ENCODE measurements around the gene ALG8.

Gene ALG8

GRCh38 chr11:78170874-78171549, 31.6 kb upstream of the ALG8 start:
- Histone ChIP-seq H3K27me3 (no peaks in the 10 kb centered on the region), H3K4me3 (no peak overlapping the region), H3K36me3 (peaks cover 15 to 31% (median 20%) of the 10 kb centered on the region in 3 donors), H3K9me3 (no peaks in the 10 kb centered on the region), H3K4me1 (peaks cover 0 to 75% (median 42%) of the 10 kb centered on the region in 4 donors), H3K27ac (peak overlapping the region; percentile 82 to 94)
- no peak for DNase-seq
- intact Hi-C loops (cut with DNase I; ENCODE audit: low total_unique reads): no loop called here
- TF ChIP-seq, protein P1, sequence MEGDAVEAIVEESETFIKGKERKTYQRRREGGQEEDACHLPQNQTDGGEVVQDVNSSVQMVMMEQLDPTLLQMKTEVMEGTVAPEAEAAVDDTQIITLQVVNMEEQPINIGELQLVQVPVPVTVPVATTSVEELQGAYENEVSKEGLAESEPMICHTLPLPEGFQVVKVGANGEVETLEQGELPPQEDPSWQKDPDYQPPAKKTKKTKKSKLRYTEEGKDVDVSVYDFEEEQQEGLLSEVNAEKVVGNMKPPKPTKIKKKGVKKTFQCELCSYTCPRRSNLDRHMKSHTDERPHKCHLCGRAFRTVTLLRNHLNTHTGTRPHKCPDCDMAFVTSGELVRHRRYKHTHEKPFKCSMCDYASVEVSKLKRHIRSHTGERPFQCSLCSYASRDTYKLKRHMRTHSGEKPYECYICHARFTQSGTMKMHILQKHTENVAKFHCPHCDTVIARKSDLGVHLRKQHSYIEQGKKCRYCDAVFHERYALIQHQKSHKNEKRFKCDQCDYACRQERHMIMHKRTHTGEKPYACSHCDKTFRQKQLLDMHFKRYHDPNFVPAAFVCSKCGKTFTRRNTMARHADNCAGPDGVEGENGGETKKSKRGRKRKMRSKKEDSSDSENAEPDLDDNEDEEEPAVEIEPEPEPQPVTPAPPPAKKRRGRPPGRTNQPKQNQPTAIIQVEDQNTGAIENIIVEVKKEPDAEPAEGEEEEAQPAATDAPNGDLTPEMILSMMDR (IDR thresholded peaks at IDR 0.05): no peak

- DNase-seq: no peak
- no peaks in the 10 kb centered on the region for H3K27me3 ChIP-seq
- no peak overlapping the region for H3K4me3 ChIP-seq
- H3K36me3 ChIP-seq: peaks cover 15 to 30% (median 20%) of the 10 kb centered on the region in 3 donors
- H3K27ac ChIP-seq: peak overlapping the region; percentile 82 to 94
- TF ChIP-seq, protein P1 (IDR thresholded peaks at IDR 0.05): no peak
- H3K9me3 ChIP-seq: no peaks in the 10 kb centered on the region
- peaks cover 0 to 75% (median 42%) of the 10 kb centered on the region in 4 donors for H3K4me1 ChIP-seq
- intact Hi-C loops (cut with DNase I; ENCODE audit: low total_unique reads): no loop called here
These were observed 31.0 kb upstream of the ALG8 start for GRCh38 chr11:78170413-78170812.

DNA sequence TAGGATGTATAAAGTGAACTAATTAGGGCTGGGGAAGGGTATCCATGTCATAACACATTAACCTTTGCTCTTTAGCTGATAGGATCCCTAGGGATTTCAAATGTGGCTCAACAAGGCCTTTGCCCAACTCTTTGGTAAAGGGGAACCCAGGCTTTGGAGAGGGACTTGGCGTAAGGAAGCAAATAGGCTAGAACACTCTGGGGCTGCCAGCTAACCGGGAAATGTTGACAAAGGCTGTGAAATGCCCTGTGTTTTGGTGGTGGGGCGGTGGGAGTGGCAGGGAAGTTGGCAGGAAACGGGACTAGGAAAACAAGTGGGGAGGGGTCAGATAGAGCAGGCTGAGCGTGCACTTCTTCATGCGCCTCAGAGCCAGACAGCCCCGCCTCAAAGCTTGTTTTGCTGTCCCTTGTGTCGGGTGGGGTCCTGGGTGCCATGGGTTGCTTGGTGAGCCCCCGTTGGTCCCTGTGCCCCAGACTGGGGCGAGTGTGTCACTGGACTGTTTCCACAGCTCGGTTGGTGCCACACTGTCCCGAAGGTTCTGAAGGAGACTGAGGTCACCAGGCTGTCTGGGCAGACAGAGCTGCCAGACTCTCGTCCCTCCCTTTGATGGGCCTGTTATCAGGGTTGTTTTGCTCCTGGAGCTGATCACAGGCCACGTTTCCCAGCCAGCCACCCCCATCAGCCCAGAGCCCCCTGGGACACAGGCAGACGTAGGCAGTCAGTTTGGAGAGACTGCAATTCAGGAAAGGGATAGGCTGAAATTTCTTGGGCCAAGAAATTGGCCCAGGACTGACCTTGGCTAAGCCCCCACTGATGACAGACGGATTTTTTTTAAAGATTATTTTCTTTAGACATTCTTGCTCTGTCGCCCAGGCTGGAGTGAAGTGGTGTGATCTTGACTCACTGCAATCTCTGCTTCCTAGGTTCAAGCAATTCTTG, 29.4 kb upstream of the ALG8 start:
- intact Hi-C loops (cut with DNase I; ENCODE audit: low total_unique reads): loop anchor here (2.0 kb wide), 1 partner anchor 20 kb away; the partner anchor contains the start of genes KCTD21 and USP35
- Histone ChIP-seq H3K27ac (peak overlapping the region; percentile 82 to 94), H3K4me3 (no peak overlapping the region), H3K4me1 (peaks cover 0 to 78% (median 45%) of the 10 kb centered on the region in 4 donors), H3K9me3 (no peaks in the 10 kb centered on the region), H3K36me3 (peaks cover 11 to 22% (median 13%) of the 10 kb centered on the region in 3 donors), H3K27me3 (no peaks in the 10 kb centered on the region)
- TF ChIP-seq, protein P1 (IDR thresholded peaks at IDR 0.05): no peak
- peak; percentile 97 to 99 for DNase-seq

DNA sequence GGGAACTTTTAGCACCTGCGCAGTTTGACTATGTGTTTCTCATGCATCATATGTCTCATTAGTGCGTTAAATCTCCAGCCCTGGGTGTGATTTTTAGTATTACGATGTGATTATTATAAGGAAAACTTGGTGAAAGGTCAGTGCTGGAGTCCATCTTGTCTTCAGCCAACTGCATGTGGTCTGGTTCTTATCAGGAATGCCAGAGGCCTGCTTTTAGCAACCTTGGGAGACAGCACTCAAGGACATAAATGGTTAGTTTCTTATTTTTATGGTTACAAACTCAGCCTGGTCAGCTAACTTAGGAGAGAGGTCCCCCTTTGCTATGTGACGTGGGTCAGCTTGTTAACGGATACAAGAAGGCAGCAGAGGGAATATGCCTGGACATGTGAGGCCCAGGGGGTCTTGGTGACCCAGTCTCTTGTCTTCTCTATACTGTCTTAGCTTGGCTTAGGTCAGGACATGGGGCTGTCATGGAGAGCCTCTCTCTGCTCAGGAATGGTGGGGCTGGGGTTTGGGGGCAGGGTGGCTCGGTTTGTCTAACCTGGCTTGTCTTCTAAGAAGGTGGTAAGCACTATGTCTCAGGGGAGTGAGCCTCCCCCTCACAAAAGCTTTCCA, 27.5 kb upstream of the ALG8 start:
- Histone ChIP-seq H3K27me3 (no peaks in the 10 kb centered on the region), H3K4me1 (peaks cover 0 to 84% (median 55%) of the 10 kb centered on the region in 4 donors), H3K4me3 (no peak overlapping the region), H3K9me3 (no peaks in the 10 kb centered on the region), H3K36me3 (peaks cover 0 to 6% (median 2%) of the 10 kb centered on the region in 3 donors), H3K27ac (peak overlapping the region; percentile 82 to 94)
- TF ChIP-seq, protein P1 (IDR thresholded peaks at IDR 0.05): no peak
- intact Hi-C loops (cut with DNase I; ENCODE audit: low total_unique reads): no loop called here
- no peak for DNase-seq

DNA sequence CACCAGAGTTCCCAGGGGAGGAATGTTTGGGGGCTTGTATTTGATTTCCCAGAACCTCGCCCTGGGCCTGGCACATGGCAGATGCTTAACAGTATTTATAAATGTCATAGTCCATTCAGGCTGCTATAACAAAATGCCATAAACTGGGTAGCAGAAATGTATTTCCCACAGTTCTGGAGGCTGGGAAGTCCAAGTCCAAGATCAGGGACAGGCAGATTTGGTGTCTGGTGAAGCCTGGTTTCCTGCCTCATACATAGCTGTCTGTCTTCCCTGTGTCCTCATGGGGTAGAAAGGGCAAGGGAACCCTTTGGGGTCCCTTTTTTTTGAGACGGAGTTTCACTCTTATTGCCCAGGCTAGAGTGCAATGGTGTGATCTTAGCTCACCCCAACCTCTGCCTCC, 25.0 kb upstream of the ALG8 start:
- peaks cover 0 to 73% (median 44%) of the 10 kb centered on the region in 4 donors for H3K4me1 ChIP-seq
- no peak overlapping the region for H3K4me3 ChIP-seq
- TF ChIP-seq, protein P1 (IDR thresholded peaks at IDR 0.05): no peak
- peak overlapping the region; percentile 79 to 82 for H3K27ac ChIP-seq
- no peaks in the 10 kb centered on the region for H3K27me3 ChIP-seq
- no peaks in the 10 kb centered on the region for H3K36me3 ChIP-seq
- no peaks in the 10 kb centered on the region for H3K9me3 ChIP-seq
- intact Hi-C loops (cut with DNase I; ENCODE audit: low total_unique reads): loop anchor here (5.0 kb wide), 1 partner anchor 253 kb away; the partner anchor contains the start of gene GAB2
- DNase-seq: no peak
